ENCODE results near the gene CUL3. TPM values are rescaled to one million over a fixed set of nuclear protein-coding genes. Genes with fewer than 3 reads are reported as not detected.

The CUL3 gene
- total and polyA plus RNA-seq, 3 donors from 2014 or later: 184 to 442 (median 256) TPM

DNA sequence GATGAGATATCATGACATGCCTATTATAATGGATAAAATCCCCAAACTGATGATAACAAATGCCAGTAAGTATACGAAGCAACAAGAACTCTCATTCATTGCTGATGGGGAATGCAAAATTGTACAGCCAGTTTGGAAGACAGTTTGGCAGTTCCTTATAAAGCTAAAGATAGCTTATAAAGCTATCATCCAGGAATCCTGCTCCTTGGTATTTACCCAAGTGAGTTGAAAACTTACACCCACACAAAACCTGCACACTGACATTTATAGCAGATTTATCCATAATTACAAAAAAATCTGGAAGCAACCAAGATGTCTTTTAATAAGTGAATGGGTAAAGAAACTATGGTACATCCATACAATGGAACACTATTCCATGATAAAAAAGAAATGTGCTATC, 123.8 kb downstream of the CUL3 start:
- Histone ChIP-seq H3K4me1 (no peaks in the 10 kb centered on the region), H3K4me3 (no peak overlapping the region), H3K9me3 (no peaks in the 10 kb centered on the region), H3K27me3 (no peaks in the 10 kb centered on the region), H3K36me3 (ENCODE audit: low read depth, missing control alignments) (no peaks in the 10 kb centered on the region), H3K27ac (no peak overlapping the region)
- TF ChIP-seq, protein P1, sequence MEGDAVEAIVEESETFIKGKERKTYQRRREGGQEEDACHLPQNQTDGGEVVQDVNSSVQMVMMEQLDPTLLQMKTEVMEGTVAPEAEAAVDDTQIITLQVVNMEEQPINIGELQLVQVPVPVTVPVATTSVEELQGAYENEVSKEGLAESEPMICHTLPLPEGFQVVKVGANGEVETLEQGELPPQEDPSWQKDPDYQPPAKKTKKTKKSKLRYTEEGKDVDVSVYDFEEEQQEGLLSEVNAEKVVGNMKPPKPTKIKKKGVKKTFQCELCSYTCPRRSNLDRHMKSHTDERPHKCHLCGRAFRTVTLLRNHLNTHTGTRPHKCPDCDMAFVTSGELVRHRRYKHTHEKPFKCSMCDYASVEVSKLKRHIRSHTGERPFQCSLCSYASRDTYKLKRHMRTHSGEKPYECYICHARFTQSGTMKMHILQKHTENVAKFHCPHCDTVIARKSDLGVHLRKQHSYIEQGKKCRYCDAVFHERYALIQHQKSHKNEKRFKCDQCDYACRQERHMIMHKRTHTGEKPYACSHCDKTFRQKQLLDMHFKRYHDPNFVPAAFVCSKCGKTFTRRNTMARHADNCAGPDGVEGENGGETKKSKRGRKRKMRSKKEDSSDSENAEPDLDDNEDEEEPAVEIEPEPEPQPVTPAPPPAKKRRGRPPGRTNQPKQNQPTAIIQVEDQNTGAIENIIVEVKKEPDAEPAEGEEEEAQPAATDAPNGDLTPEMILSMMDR (IDR thresholded peaks at IDR 0.05): no peak
- no peak for TF ChIP-seq POLR2A (IDR thresholded peaks at IDR 0.05)
- WGBS, 2 donors: 46 to 64% methylated on average over 1 of the region's 1 CpG
- intact Hi-C loops (cut with DNase I; ENCODE audit: low total_unique reads): no loop called here
- DNase-seq: no peak

DNA sequence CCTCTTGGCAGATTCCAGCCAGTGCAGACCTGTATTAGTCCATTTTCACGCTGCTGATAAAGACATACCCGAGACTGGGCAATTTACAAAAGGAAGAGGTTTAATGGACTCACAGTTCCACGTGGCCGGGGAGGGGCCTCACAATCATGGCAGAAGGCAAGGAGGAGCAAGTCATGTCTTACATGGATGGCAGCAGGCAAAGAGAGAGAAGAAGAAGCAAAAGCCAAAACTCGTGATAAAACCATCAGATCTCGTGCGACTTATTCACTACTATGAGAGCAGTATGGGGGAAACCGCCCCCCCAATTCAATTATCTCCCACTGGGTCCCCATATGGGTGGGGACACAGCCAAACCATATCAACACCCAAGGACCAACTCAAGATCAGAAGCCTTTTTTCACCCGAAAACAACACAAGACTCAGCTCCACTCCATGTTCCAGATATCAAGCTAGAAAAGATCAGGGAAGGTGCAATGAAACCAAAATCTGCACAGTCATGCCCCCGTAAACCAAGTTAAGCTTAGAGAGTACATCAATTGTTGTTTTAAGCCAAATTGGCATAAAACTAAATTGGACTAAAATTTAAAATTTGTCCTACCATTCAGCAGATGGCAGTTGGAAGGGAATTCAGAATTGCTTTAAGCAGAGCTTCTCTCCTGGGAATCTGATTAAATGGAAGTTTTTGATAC, 127.6 kb downstream of the CUL3 start:
- Histone ChIP-seq H3K27me3 (no peaks in the 10 kb centered on the region), H3K9me3 (no peaks in the 10 kb centered on the region), H3K27ac (no peak overlapping the region), H3K4me3 (no peak overlapping the region), H3K36me3 (ENCODE audit: low read depth, missing control alignments) (no peaks in the 10 kb centered on the region), H3K4me1 (no peaks in the 10 kb centered on the region)
- no peak for DNase-seq
- intact Hi-C loops (cut with DNase I; ENCODE audit: low total_unique reads): no loop called here
- 84 to 96% methylated on average over 10 of the region's 10 CpGs for WGBS, 2 donors
- TF ChIP-seq POLR2A (IDR thresholded peaks at IDR 0.05): no peak
- TF ChIP-seq, protein P1 (IDR thresholded peaks at IDR 0.05): no peak

DNA sequence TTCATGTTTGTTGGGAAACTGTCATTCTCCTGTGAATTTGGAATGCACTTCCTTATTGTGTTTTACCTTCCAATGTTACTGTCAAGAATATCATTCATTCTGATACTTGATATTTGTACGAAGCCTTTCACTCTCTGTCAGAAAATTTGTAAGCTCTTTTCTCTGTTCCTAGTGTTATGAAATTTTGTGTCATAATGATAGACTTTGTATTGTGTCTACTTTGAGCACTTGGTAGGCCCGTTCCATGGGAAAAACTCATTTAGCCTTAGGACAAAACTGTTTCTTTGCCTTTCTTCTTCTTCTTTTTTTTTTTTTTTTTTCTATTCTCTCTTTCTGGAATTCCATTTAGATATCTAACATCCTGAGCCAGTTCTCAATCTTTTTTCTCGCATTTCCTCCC, 131.3 kb downstream of the CUL3 start:
- TF ChIP-seq, protein P1 (IDR thresholded peaks at IDR 0.05): no peak
- no peak for TF ChIP-seq POLR2A (IDR thresholded peaks at IDR 0.05)

DNA sequence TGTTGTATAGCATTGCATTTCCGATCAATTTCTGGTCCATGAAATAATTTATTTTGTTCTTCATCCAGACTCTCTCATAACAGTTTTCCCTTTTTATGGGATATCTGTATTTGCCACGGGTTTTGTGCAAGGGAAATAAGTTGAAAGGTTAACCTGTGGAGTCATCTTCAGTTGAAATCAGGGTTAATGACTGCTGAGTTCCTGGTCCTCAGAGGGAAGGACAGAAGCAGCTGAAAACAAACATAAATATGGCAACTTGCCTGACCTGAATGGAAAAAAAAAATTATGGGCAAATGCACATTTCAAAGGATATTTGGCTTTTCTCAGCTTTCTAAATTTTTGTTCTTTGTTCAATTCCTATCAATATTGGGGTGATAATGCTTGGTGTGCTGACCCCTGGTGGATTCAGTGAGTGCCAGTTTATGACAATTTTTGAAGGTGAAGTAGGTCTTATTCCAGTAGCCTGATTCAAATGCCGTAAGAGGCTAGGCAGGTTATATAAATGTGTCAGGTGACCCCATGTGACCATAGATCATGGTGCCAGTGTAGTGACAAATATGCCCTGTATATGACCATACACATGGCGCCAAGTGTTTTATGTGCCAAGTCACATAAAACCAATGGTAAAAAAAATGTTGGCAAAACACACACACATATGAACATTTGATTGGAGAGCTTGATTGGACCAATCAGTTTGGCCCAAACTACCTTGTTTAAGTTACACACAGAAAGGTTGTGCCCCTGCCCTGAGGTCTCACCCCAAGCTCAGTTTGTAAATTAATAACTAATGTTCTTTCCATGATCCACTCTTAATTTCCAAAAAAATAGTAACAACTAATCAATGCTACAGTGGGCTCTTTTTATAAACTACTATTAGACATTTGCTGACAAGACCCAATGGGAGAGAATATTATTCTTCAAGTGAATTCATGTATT, 135.7 kb downstream of the CUL3 start:
- H3K4me1 ChIP-seq: no peaks in the 10 kb centered on the region
- intact Hi-C loops (cut with DNase I; ENCODE audit: low total_unique reads): no loop called here

More for the DNA sequence above, 131.3 kb downstream of the CUL3 start:
- Histone ChIP-seq H3K9me3 (no peaks in the 10 kb centered on the region), H3K4me1 (no peaks in the 10 kb centered on the region), H3K4me3 (no peak overlapping the region), H3K36me3 (ENCODE audit: low read depth, missing control alignments) (no peaks in the 10 kb centered on the region), H3K27ac (no peak overlapping the region), H3K27me3 (no peaks in the 10 kb centered on the region)
- no peak for DNase-seq
- intact Hi-C loops (cut with DNase I; ENCODE audit: low total_unique reads): no loop called here
- 83 to 92% methylated on average over 3 of the region's 3 CpGs for WGBS, 2 donors

More for the DNA sequence above, 135.7 kb downstream of the CUL3 start:
- Histone ChIP-seq H3K36me3 (ENCODE audit: low read depth, missing control alignments) (no peaks in the 10 kb centered on the region), H3K27ac (no peak overlapping the region), H3K9me3 (no peaks in the 10 kb centered on the region), H3K4me3 (no peak overlapping the region), H3K27me3 (no peaks in the 10 kb centered on the region)
- TF ChIP-seq, protein P1 (IDR thresholded peaks at IDR 0.05): peak; percentile 22 to 40 (median 27)
- TF ChIP-seq POLR2A (IDR thresholded peaks at IDR 0.05): no peak
- DNase-seq: no peak
- 60 to 64% methylated on average over 4 of the region's 4 CpGs for WGBS, 2 donors
